Measurements from ENCODE around the gene PLEKHA7. TPM values are rescaled to one million over a fixed set of nuclear protein-coding genes. Genes with fewer than 3 reads are reported as not detected.
A peak's percentile ranks its signal among the peaks of the same experiment; 100 is the strongest.

The PLEKHA7 gene
- total and polyA plus RNA-seq, 2 of the 4 experiments (the other 2 are of a cell fraction), result 0.12 TPM; not detected in 1

- Histone ChIP-seq H3K23ac (ENCODE audit: low read depth, low read length) (no peak overlapping the region), H3K4me3 (ENCODE audit: insufficient read depth, low read depth, low read length) (no peak overlapping the region), H3K9me1 (ENCODE audit: insufficient read depth, low read length) (no peaks in the 10 kb centered on the region), H2AK9ac (replicated peaks; ENCODE audit: low read depth, low read length, poor library complexity) (no peak overlapping the region), H3K27ac (ENCODE audit: insufficient read depth, low read length) (no peak overlapping the region), H2AFZ (replicated peaks; ENCODE audit: low read length, poor library complexity) (peak overlapping the region; percentile 32), H3K79me1 (ENCODE audit: low read depth in 1 of 2, low read length in 2 of 2) (no peaks in the 10 kb centered on the region), H3K4me2 (ENCODE audit: low read depth, low read length) (no peak overlapping the region), H3K36me3 (ENCODE audit: control insufficient read depth, insufficient read depth, low read length) (no peaks in the 10 kb centered on the region), H4K5ac (ENCODE audit: low read depth, low read length) (no peak overlapping the region), H2BK5ac (ENCODE audit: low read depth, low read length, poor library complexity, severe bottlenecking) (no peak overlapping the region), H3K4me1 (ENCODE audit: control insufficient read depth, insufficient read depth, low read length) (no peaks in the 10 kb centered on the region), H3K27me3 (ENCODE audit: control insufficient read depth, insufficient read depth, low read length) (peaks cover 2% of the 10 kb centered on the region), H3K56ac (ENCODE audit: extremely low read depth, insufficient read depth, low read length) (no peak overlapping the region), H3K9ac (ENCODE audit: low read depth, low read length) (no peak overlapping the region), H3K18ac (ENCODE audit: low read depth, low read length) (no peak overlapping the region), H4K91ac (ENCODE audit: insufficient read depth, low read depth, low read length) (no peak overlapping the region), H3K9me3 (ENCODE audit: control insufficient read depth, insufficient read depth, low read length) (no peaks in the 10 kb centered on the region), H3K4ac (ENCODE audit: low read depth, low read length) (no peak overlapping the region), H3K14ac (replicated peaks; ENCODE audit: low read depth, low read length) (no peak overlapping the region), H2BK120ac (ENCODE audit: low read depth, low read length) (no peak overlapping the region), H2BK20ac (ENCODE audit: low read depth, low read length) (no peak overlapping the region), H2BK15ac (ENCODE audit: low read depth, low read length) (no peak overlapping the region), H2AK5ac (ENCODE audit: low read depth, low read length) (no peak overlapping the region), H4K8ac (ENCODE audit: low read depth in 2 of 2, low read length in 2 of 2) (no peak overlapping the region), H4K20me1 (ENCODE audit: insufficient read depth, low read length) (no peaks in the 10 kb centered on the region)
- ATAC-seq (ENCODE audit: low read depth), result no peak
- WGBS, 2 experiments (ENCODE audit: extremely low coverage in 2 of 2, insufficient read length in 1 of 2), result 67% methylated on average over 1 of the region's 5 CpGs; no CpG with 5 or more reads in 1 of the 2 experiments
- DNase-seq, result no peak
- no peak for TF ChIP-seq BHLHE40 (IDR thresholded peaks at IDR 0.05; ENCODE audit: low read depth, low read length)
- TF ChIP-seq FOS (IDR thresholded peaks at IDR 0.05; ENCODE audit: low read depth, low read length), result no peak
- no peak for TF ChIP-seq RFX5 (IDR thresholded peaks at IDR 0.05; ENCODE audit: low read depth, low read length)
- TF ChIP-seq RCOR1 (IDR thresholded peaks at IDR 0.05; ENCODE audit: insufficient replicate concordance, low read length), result no peak
- dilution Hi-C loops (cut with HindIII; ENCODE audit: low sequenced_read_pairs, unreplicated experiment) (no loop called here), intact Hi-C loops (cut with micrococcal nuclease) (no loop called here), in situ Hi-C loops (cut with MboI; ENCODE audit: low sequenced_read_pairs) (no loop called here)
- no TSS peak for BruUV-seq (replicated peaks)
- ChIA-PET POLR2A (ENCODE audit: unreplicated experiment) (no interaction called here), CTCF (no interaction called here)
Measured at GRCh38 chr11:16982256-16982671, 31.9 kb downstream of the PLEKHA7 start.
